Measurements from ENCODE around the gene SPANXN4.

The SPANXN4 gene, protein sequence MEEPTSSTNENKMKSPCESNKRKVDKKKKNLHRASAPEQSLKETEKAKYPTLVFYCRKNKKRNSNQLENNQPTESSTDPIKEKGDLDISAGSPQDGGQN

DNA sequence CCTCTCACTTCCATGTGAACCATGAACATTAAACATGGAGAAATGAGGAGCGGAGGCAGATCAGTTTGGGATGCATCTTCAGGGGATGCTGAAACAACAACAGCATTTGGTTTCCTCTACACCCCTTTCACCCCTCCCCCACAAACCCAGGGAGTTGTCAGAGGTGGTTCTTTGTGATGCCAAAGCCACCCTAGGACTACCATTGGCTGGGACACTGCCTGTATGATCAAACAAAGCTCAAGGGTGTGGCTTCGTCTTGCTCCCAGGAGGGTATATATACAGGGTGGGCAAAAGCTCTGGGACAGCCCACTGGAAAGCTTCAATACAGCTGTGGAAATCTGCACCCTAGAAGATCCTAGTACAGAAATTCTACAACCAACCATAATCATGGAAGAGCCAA, at the start of gene SPANXN4:
Gene SPANXN4 (plus strand): TSS at position 301 of the 400 bp plus-strand sequence. CDS start 87 bp downstream, at position 388.
- H3K9ac ChIP-seq = no peak within 1 kb of the TSS
- H3K27ac ChIP-seq = no peak within 1 kb of the TSS
- no peak for TF ChIP-seq CTCF (IDR thresholded peaks at IDR 0.05)
- no peak within 1 kb of the TSS for H2AFZ ChIP-seq
- H3K4me1 ChIP-seq = no peaks in the 10 kb centered on the region
- H3K27me3 ChIP-seq (ENCODE audit: control insufficient read depth, insufficient read depth, low read length) = no peaks in the 10 kb centered on the region
- no peaks in the 10 kb centered on the region for H3K79me2 ChIP-seq
- no peak within 1 kb of the TSS for H3K4me2 ChIP-seq (ENCODE audit: low read length)
- no peaks in the 10 kb centered on the region for H3K9me3 ChIP-seq (ENCODE audit: control insufficient read depth, low read length)
- no peaks in the 10 kb centered on the region for H3K36me3 ChIP-seq (ENCODE audit: control insufficient read depth, insufficient read depth, low read length)
- no peak within 1 kb of the TSS for H3K4me3 ChIP-seq (ENCODE audit: low read depth, low read length)

DNA sequence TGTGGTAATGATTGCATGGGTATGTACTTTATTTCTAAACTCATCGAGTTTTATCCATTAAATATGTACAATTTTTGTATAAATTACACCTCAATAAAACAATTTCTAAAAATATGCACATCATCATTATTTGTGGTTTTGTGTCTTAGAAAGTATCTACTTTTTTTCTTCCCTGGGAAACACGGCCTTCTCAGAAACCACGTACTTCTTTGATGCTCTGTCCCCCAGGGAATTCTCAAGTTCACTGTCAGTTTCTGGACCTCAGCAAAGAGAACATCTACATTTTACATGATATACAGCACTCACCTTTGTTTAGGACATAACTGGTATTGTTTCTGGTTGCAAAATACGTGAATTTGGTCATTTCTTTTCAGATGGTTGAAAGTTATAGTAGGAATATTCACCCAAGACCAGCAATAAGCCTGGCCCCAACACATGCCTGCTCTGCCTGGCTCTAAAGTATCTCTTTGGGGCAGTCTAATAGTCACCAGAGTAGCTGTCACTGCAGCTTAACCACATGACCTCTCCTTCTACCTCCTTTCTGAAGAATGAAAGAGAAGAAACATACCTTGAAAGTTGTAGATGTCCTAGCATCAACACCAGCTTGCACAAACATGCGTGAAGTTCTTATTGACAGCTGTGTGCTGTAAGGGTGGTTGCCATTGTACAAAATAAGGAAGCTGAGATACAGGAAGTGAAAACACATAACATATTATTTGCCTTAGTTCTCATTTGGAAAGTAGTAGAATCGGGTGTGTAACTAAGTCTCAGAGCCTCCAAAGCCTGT, 48.4 kb upstream of the SPANXN4 start:
- no peak for TF ChIP-seq CTCF (IDR thresholded peaks at IDR 0.05)
- no peaks in the 10 kb centered on the region for H3K27me3 ChIP-seq (ENCODE audit: control insufficient read depth, insufficient read depth, low read length)

DNA sequence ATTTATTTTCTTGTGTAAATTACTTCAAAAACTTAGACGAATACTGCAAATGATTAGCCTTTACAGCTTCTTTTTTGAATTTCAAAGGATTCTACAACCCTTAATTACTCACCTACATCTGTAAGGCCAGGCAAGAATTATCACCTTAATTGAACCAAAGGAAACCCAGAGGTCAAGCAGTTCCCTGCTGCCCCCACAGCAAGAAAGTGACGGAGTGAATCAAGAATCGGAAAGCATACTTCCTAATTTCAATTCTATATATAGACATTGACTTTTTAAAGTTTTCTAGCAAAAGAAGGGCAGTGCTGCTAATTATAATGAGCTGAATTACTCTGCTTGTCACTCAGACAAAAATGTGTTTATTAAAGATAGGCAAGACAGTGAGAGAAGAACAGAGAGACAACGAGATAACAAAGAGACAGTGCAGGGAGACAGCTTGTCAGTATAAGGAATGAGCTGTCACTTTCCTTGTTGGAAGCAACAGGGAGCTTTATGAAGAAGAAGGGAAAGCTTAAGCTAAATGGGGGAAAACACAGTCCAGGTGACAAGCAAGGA, 47.5 kb upstream of the SPANXN4 start:
- H3K4me2 ChIP-seq (ENCODE audit: low read length) = no peak overlapping the region
- no peaks in the 10 kb centered on the region for H3K4me1 ChIP-seq
- no peak overlapping the region for H3K4me3 ChIP-seq (ENCODE audit: low read depth, low read length)
- H3K9me3 ChIP-seq (ENCODE audit: control insufficient read depth, low read length) = no peaks in the 10 kb centered on the region
- no peak overlapping the region for H3K27ac ChIP-seq
- TF ChIP-seq CTCF (IDR thresholded peaks at IDR 0.05) = no peak
- no peak overlapping the region for H2AFZ ChIP-seq
- no peaks in the 10 kb centered on the region for H3K79me2 ChIP-seq
- H3K9ac ChIP-seq = no peak overlapping the region
- no peaks in the 10 kb centered on the region for H3K27me3 ChIP-seq (ENCODE audit: control insufficient read depth, insufficient read depth, low read length)
- no peaks in the 10 kb centered on the region for H3K36me3 ChIP-seq (ENCODE audit: control insufficient read depth, insufficient read depth, low read length)

More for the DNA sequence above, 48.4 kb upstream of the SPANXN4 start:
- H3K79me2 ChIP-seq = no peaks in the 10 kb centered on the region
- H2AFZ ChIP-seq = no peak overlapping the region
- no peak overlapping the region for H3K9ac ChIP-seq
- H3K36me3 ChIP-seq (ENCODE audit: control insufficient read depth, insufficient read depth, low read length) = no peaks in the 10 kb centered on the region
- H3K4me3 ChIP-seq (ENCODE audit: low read depth, low read length) = no peak overlapping the region
- H3K4me1 ChIP-seq = no peaks in the 10 kb centered on the region
- H3K4me2 ChIP-seq (ENCODE audit: low read length) = no peak overlapping the region
- H3K9me3 ChIP-seq (ENCODE audit: control insufficient read depth, low read length) = no peaks in the 10 kb centered on the region
- H3K27ac ChIP-seq = no peak overlapping the region

DNA sequence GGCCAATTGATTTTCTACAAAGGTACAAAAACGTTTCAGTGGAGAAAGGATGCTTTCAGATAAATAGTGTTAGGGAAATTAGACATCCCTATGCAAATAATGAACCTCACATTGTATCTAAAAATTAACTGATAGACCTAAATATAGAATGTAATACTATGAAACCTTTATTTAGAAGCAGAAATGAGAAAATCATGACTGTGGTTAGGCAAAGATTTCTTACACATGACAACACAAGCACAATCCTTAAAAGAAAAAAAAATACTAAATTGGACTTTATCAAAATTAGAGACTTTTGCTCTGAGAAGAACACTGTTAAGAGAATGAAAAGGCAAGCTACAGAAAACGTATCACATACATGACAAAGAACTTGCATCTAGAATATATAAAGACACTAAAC, 43.0 kb upstream of the SPANXN4 start:
- Histone ChIP-seq H3K9me3 (ENCODE audit: control insufficient read depth, low read length) (no peaks in the 10 kb centered on the region), H3K27ac (no peak overlapping the region)

More for the DNA sequence above, 43.0 kb upstream of the SPANXN4 start:
- no peaks in the 10 kb centered on the region for H3K36me3 ChIP-seq (ENCODE audit: control insufficient read depth, insufficient read depth, low read length)
- H3K4me1 ChIP-seq = no peaks in the 10 kb centered on the region
- TF ChIP-seq CTCF (IDR thresholded peaks at IDR 0.05) = no peak
- H3K4me3 ChIP-seq (ENCODE audit: low read depth, low read length) = no peak overlapping the region
- H3K27me3 ChIP-seq (ENCODE audit: control insufficient read depth, insufficient read depth, low read length) = no peaks in the 10 kb centered on the region
- no peak overlapping the region for H3K9ac ChIP-seq
- no peaks in the 10 kb centered on the region for H3K79me2 ChIP-seq
- no peak overlapping the region for H2AFZ ChIP-seq
- H3K4me2 ChIP-seq (ENCODE audit: low read length) = no peak overlapping the region
